HG03280 (cell line): ENCODE data around the gene GDF9.

Source experiments
- ATAC-seq: cut with Tn5 transposase; IDR thresholded peaks from one replicate; pipeline ENCODE4 v1.9.1; 2021; ENCODE audit warnings: mild to moderate bottlenecking, moderate library complexity; ENCODE audit not compliant: unreplicated experiment

Gene GDF9

DNA sequence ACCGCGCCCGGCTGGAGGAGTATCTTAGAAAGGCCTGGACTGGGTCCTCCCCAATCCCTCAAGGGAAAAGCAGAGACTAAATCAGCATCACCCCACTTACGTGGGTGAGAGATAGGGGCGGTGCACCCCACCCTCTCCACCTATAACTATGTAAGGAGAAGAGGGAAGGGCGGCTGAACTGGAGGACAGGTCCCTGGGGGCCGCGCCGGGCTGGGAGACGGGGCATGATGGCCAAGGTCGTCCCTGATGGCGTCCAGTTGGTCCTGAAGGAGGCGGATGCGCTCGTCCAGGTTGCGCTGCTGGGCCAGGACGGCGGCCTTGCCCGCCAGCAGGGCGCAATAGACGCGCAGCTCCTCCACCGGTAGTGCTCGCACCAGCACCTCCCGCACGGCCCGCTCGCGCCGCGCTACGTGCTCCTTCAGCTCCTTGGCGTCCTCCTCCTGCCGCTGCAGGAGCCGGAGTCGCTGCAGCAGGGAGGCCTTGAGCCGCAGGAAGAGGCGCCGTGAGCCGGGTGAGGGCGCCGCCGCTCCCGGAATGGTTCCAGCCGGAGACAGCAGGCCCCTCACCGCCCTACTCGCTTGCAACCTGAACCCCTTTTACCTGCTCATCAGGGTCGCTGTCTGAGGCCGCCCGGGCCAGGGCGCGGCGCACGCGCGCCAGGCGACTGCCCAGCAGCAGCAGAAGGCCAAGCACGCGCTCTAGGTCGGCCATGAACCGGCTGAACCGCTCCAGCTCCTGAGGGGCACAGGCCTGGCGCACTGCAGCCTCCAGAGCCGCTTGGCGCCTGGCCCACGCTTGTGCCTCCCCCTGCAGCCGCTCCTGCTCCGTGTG, 43.4 kb downstream of the GDF9 start:
- no peak for ATAC-seq

GRCh38 chr5:132821791-132822190, 44.5 kb downstream of the GDF9 start:
- ATAC-seq, result no peak

DNA sequence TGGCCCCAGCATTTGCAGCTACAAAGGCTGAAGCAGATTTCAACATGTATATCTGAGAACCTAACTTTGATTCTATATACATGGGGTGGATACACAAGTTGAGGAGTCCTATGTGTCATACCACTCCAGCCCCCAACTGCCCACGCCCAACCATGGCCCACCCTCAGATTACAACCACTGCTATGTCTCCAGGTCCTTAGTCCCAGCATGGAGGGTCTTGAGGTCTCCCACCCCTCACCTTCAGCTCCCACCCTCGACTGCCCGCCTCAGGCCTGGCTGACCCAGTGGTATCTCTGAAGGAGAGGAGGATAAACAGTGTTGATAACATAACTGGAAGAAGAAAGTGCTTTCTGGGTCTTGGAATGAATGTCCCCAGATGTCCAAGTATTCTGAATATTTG, 44.9 kb downstream of the GDF9 start:
- ATAC-seq, result no peak

GRCh38 chr5:132820162-132820754, 46.0 kb downstream of the GDF9 start:
- peak; percentile 66 for ATAC-seq

DNA sequence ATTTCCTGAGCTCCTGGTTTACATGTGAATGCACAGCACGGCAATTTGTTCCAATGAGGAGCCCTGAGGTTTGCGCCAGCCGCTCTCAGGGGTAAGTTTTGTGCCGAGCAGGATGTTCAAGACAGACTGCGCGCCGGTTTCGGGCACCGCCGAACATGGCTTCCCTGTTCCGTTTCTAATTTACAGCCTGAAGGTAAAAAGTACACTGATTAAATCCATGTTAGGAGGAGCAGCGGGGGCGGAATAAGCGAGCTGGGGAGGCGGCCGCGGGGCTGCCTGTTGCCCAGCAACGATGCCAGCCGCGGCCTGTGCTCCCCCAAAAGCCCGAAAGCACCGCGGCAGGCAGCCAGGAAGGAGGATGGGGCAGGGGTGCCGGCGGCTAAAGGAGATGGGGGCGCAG, 46.8 kb downstream of the GDF9 start:
- ATAC-seq, result no peak

DNA sequence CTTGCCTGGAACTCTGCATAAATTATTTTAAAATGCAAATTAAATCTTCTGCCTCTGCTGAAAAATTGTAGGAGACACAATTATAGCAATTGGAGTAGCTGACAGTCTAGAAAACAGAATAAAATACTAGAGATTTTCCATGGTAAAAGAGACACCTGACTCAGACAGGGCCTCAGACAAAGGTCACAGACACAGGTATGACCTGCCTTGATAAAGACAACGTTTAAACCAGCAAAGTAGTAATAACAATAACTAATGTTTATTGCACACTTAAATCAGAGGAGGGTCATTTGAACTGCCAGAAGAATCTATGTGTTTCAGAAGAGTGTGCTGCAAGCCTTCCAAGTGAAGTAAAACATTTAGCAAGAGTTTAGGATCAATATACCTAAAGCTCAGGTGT, 49.3 kb downstream of the GDF9 start:
- ATAC-seq, result no peak

- no peak for ATAC-seq
Measured at GRCh38 chr5:132816554-132816953, 49.7 kb downstream of the GDF9 start.

DNA sequence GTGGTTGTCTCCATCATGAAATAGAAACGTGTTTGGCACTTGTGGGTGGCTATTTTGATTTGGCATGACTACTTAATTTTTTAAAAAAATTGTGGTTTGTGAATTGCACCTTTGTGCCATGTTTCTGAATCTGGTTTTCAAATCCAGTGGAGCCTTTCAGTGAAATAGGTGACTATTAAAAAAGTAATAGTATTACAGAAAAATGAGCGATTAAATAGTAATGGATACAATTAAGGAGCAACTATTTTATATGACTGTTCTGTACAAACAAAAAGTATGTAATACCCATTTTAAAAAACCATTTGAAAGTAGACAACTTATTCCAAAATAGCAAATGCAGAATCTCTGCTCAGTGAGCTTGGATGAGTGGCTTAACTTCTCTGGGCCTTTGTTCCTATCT, 50.2 kb downstream of the GDF9 start:
- ATAC-seq, result no peak

DNA sequence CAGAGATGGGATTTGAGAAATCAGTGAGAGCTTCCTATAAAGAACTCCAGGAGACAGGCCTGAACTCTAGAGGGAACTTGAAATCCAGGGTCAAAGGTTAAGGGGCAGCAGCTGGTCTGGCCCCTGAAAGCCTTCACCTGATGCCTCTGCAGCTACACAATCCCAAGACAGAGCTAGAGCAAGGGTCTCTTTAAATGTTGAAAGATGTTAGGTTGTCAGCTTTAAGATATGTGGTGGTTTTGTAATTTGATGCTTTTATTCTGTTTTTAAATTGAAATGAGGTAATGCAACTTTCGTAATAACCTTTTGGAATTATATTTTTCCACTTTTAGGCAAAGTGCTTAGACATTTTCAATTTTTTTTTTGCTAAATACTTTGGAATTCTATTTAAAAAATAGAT, 50.8 kb downstream of the GDF9 start:
- no peak for ATAC-seq

DNA sequence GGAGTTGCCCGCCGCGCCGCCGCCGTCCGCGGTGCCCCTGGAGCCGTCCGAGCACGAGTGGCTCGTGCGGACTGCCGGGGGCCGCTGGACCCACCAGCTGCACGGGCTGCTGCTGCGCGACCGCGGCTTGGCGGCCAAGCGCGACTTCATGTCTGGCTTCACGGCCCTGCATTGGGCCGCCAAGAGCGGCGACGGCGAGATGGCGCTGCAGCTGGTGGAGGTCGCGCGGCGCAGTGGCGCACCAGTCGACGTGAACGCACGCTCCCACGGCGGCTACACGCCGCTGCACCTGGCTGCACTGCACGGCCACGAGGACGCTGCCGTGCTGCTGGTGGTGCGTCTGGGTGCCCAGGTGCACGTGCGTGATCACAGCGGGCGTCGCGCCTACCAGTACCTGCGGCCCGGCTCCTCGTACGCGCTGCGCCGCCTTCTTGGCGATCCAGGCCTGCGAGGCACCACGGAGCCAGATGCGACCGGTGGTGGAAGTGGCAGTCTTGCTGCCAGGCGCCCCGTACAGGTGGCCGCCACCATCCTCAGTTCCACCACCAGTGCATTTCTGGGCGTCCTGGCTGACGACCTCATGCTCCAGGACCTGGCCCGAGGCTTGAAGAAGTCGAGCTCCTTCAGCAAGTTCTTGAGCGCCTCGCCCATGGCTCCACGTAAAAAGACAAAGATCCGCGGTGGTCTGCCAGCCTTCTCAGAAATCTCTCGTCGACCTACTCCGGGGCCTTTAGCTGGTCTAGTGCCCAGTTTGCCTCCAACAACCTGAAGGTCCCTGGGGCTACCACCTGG, 51.6 kb downstream of the GDF9 start:
- ATAC-seq, result no peak

DNA sequence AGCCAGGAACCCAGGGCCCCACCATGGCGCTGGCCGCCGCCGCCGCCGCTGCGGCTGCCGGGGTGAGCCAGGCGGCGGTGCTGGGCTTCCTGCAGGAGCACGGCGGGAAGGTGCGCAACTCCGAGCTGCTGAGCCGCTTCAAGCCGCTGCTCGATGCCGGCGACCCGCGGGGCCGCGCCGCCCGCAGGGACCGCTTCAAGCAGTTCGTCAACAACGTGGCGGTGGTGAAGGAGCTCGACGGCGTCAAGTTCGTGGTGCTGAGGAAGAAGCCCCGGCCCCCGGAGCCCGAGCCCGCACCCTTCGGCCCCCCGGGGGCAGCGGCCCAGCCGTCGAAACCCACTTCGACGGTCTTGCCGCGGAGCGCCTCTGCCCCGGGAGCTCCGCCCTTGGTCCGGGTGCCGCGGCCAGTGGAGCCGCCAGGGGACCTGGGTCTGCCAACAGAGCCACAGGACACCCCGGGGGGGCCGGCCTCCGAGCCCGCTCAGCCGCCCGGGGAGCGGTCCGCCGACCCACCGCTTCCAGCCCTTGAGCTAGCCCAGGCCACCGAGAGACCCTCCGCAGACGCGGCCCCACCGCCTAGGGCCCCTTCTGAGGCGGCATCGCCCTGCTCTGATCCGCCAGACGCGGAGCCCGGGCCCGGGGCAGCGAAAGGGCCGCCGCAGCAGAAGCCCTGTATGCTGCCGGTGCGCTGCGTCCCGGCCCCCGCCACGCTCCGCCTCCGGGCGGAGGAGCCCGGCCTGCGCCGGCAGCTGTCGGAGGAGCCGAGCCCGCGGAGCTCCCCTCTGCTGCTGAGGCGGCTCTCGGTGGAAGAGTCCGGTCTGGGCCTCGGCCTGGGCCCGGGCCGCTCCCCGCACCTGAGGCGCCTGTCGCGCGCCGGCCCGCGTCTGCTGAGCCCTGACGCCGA, 52.4 kb downstream of the GDF9 start:
- no peak for ATAC-seq

- no peak for ATAC-seq
Measured at GRCh38 chr5:132812781-132813598, 53.3 kb downstream of the GDF9 start, which contains the start of gene SOWAHA. Gene SOWAHA, plus strand, starts transcription at chr5:132813302. Its CDS starts 320 bp downstream, at chr5:132813622.

DNA sequence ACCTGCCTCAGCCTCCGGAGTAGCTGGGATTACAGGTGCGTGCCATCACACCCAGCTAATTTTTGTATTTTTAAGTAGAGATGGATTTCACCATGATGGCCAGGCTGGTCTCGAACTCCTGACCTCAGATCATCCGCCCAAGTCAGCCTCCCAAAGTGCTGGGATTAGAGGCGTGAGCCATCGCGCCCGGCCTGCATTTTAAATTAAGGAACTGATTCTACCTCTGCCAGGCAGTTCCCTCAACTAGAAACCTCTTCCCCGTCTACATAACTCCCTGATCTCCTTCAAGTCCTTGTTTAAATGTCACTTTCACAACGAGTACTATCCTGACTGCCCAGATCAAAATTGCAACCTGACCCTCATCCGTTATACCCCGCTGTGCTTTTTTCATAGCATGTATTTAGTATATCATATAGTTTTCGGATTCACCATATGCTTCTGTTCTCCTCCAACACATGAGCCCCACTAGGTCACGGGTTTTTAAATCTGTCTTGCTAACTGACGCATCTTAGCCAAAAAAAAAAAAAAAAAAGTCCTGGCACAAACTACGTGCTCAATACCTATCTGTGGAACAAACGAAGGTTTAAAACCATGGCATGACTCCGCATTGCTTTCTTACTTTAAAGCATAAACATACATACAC, 54.0 kb downstream of the GDF9 start:
- no peak for ATAC-seq
